Measurements from ENCODE around the gene LEFTY2.
"Not testable (repeated sequence)": the region's sequence is repeated elsewhere in the genome, so short reads cannot be mapped to it uniquely, and the experiment has no call there.

Gene LEFTY2

DNA sequence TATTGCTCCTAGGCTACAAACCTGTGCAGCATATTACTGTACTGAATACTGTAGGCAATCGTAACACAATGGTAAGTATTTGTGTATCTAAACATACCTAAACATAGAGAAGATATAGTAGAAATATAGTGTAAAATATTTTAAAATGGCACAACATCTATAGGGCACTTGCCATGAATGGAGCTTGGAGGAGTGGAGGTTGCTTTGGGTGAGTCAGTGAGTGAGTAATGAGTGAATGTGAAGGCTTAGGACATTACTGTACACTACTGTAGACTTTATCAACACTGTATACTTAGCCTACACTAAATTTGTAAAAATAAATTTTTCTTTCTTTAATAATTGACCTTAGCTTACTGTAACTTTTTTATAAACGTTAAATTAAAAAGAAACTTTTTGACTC is 7.9 kb downstream of the LEFTY2 start:
- no peak overlapping the region for H3K27ac ChIP-seq (ENCODE audit: low read depth, low read length, poor library complexity, severe bottlenecking)
- H3K79me2 ChIP-seq (ENCODE audit: insufficient read depth, low read length): no peaks in the 10 kb centered on the region
- no peaks in the 10 kb centered on the region for H3K36me3 ChIP-seq (ENCODE audit: insufficient read depth, low read length)
- H2AFZ ChIP-seq (ENCODE audit: low read length): no peak overlapping the region
- TF ChIP-seq, protein P1, sequence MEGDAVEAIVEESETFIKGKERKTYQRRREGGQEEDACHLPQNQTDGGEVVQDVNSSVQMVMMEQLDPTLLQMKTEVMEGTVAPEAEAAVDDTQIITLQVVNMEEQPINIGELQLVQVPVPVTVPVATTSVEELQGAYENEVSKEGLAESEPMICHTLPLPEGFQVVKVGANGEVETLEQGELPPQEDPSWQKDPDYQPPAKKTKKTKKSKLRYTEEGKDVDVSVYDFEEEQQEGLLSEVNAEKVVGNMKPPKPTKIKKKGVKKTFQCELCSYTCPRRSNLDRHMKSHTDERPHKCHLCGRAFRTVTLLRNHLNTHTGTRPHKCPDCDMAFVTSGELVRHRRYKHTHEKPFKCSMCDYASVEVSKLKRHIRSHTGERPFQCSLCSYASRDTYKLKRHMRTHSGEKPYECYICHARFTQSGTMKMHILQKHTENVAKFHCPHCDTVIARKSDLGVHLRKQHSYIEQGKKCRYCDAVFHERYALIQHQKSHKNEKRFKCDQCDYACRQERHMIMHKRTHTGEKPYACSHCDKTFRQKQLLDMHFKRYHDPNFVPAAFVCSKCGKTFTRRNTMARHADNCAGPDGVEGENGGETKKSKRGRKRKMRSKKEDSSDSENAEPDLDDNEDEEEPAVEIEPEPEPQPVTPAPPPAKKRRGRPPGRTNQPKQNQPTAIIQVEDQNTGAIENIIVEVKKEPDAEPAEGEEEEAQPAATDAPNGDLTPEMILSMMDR (IDR thresholded peaks at IDR 0.05; ENCODE audit: low read length): no peak
- no peak for TF ChIP-seq EZH2 (IDR thresholded peaks at IDR 0.05; ENCODE audit: borderline replicate concordance, low read length)
- no peak overlapping the region for H3K4me3 ChIP-seq (ENCODE audit: low read depth, low read length, poor library complexity, severe bottlenecking)
- H3K9me2 ChIP-seq (ENCODE audit: low read depth, low read length): no peaks in the 10 kb centered on the region
- H4K20me1 ChIP-seq (ENCODE audit: insufficient read depth, low read length): no peaks in the 10 kb centered on the region
- H3K4me1 ChIP-seq (ENCODE audit: insufficient read depth, low read length, severe bottlenecking): peaks cover 16% of the 10 kb centered on the region
- H3K4me2 ChIP-seq (ENCODE audit: low read length): no peak overlapping the region
- no peak overlapping the region for H3K9ac ChIP-seq (ENCODE audit: low read length)
- H3K9me3 ChIP-seq (ENCODE audit: low read length): no peaks in the 10 kb centered on the region
- no peaks in the 10 kb centered on the region for H3K27me3 ChIP-seq (ENCODE audit: insufficient read depth, low read length)
- H3F3A ChIP-seq (ENCODE audit: insufficient read depth, low read length): no peaks in the 10 kb centered on the region

DNA sequence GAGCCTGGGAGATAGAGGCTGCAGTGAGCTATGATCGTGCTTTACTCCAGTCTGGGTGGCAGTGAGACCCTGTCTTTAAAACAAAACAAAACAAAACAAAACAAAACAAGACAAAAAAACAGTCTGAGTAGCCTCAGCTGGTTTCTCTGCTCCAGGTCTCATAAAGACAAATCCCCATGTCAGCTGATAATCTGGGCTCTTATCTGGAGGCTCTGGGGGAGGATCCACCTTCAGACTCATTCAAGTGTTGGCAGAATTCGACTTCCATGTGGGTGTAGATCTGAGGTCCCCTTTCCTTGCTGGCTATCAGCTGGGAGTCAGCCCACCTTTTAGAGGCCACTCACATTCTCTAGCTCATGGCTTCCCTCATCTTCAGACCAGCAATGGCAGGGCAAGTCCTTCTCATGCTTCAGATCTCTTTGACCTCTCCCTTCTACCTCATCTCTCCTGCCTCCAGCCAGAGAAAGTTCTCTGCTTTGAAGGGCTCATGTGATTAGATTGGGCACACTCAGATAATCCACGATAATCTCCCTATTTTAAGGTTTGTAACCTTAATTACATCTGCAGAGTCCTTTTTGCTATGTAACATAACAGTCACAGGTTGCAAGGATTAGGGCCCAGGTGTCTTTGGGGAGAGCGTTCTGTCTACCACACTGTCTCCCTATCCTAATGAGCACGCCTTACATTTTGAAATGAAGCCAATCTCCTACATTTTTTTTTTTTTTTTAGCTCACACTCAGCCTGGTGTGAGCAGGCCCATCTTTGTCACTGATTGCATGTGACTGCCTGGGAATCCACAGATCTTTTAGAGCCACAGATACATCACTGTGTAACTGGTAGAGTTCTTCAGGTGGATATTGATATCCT is 9.5 kb downstream of the LEFTY2 start:
- Histone ChIP-seq H3K36me3 (ENCODE audit: insufficient read depth, low read length) (no peaks in the 10 kb centered on the region), H3K4me2 (ENCODE audit: low read length) (no peak overlapping the region), H3K27me3 (ENCODE audit: insufficient read depth, low read length) (no peaks in the 10 kb centered on the region), H2AFZ (ENCODE audit: low read length) (no peak overlapping the region), H3K9me3 (ENCODE audit: low read length) (no peaks in the 10 kb centered on the region), H3K9ac (ENCODE audit: low read length) (no peak overlapping the region), H3K27ac (ENCODE audit: low read depth, low read length, poor library complexity, severe bottlenecking) (no peak overlapping the region), H4K20me1 (ENCODE audit: insufficient read depth, low read length) (no peaks in the 10 kb centered on the region), H3K4me3 (ENCODE audit: low read depth, low read length, poor library complexity, severe bottlenecking) (no peak overlapping the region), H3K9me2 (ENCODE audit: low read depth, low read length) (no peaks in the 10 kb centered on the region), H3K4me1 (ENCODE audit: insufficient read depth, low read length, severe bottlenecking) (peaks cover 20% of the 10 kb centered on the region), H3F3A (ENCODE audit: insufficient read depth, low read length) (no peaks in the 10 kb centered on the region), H3K79me2 (ENCODE audit: insufficient read depth, low read length) (no peaks in the 10 kb centered on the region)
- TF ChIP-seq, protein P1 (IDR thresholded peaks at IDR 0.05; ENCODE audit: low read length): no peak
- TF ChIP-seq EZH2 (IDR thresholded peaks at IDR 0.05; ENCODE audit: borderline replicate concordance, low read length): no peak

DNA sequence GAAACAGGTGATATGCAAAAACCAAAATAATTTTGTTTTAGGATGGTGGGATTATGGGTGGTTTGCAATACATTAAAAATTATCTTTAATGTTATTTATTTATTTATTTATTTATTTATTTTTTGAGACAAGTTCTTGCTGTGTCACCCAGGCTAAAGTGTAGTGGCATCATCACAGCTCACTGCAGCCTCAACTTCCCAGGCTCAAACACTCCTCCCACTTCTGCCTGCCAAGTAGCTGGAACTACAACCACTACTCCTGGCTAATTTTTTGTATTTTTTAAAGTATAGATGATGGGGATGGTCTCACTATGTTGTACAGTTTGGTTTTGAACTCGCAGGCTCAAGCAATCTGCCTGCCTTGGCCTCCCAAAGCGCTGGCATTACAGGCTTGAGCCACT is 10.5 kb downstream of the LEFTY2 start:
- H3K4me2 ChIP-seq (ENCODE audit: low read length): no peak overlapping the region
- no peaks in the 10 kb centered on the region for H3K36me3 ChIP-seq (ENCODE audit: insufficient read depth, low read length)
- H3F3A ChIP-seq (ENCODE audit: insufficient read depth, low read length): no peaks in the 10 kb centered on the region
- H3K27ac ChIP-seq (ENCODE audit: low read depth, low read length, poor library complexity, severe bottlenecking): no peak overlapping the region
- no peaks in the 10 kb centered on the region for H4K20me1 ChIP-seq (ENCODE audit: insufficient read depth, low read length)
- H2AFZ ChIP-seq (ENCODE audit: low read length): no peak overlapping the region
- H3K9ac ChIP-seq (ENCODE audit: low read length): no peak overlapping the region
- TF ChIP-seq EZH2 (IDR thresholded peaks at IDR 0.05; ENCODE audit: borderline replicate concordance, low read length): no peak
- TF ChIP-seq, protein P1 (IDR thresholded peaks at IDR 0.05; ENCODE audit: low read length): no peak
- H3K27me3 ChIP-seq (ENCODE audit: insufficient read depth, low read length): no peaks in the 10 kb centered on the region
- peaks cover 18% of the 10 kb centered on the region for H3K4me1 ChIP-seq (ENCODE audit: insufficient read depth, low read length, severe bottlenecking)
- H3K9me2 ChIP-seq (ENCODE audit: low read depth, low read length): no peaks in the 10 kb centered on the region
- H3K9me3 ChIP-seq (ENCODE audit: low read length): no peaks in the 10 kb centered on the region
- no peaks in the 10 kb centered on the region for H3K79me2 ChIP-seq (ENCODE audit: insufficient read depth, low read length)
- no peak overlapping the region for H3K4me3 ChIP-seq (ENCODE audit: low read depth, low read length, poor library complexity, severe bottlenecking)

DNA sequence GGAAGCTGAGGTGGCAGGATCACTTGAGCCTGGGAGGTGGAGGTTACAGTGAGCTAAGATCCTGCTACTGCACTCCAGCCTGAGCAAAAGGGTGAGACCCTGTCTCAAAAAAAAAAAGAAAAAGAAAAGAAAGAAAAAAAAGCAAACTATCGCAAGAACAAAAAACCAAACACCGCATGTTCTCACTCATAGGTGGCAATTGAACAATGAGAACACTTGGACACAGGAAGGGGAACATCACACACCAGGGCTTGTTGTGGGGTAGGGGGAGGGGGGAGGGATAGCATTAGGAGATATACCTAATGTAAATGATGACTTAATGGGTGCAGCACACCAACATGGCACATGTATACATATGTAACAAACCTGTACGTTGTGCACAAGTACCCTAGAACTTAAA is 11.6 kb downstream of the LEFTY2 start:
- H3K9me2 ChIP-seq (ENCODE audit: low read depth, low read length); H3K79me2 ChIP-seq (ENCODE audit: insufficient read depth, low read length); H3K9ac ChIP-seq (ENCODE audit: low read length): not testable (repeated sequence)

More for the DNA sequence above, 11.6 kb downstream of the LEFTY2 start:
- not testable (repeated sequence) for H3K36me3 ChIP-seq (ENCODE audit: insufficient read depth, low read length); H3F3A ChIP-seq (ENCODE audit: insufficient read depth, low read length); H3K4me2 ChIP-seq (ENCODE audit: low read length); H2AFZ ChIP-seq (ENCODE audit: low read length); H3K4me3 ChIP-seq (ENCODE audit: low read depth, low read length, poor library complexity, severe bottlenecking); H4K20me1 ChIP-seq (ENCODE audit: insufficient read depth, low read length); H3K27ac ChIP-seq (ENCODE audit: low read depth, low read length, poor library complexity, severe bottlenecking); H3K9me3 ChIP-seq (ENCODE audit: low read length); H3K27me3 ChIP-seq (ENCODE audit: insufficient read depth, low read length)
- H3K4me1 ChIP-seq (ENCODE audit: insufficient read depth, low read length, severe bottlenecking): peaks cover 26% of the 10 kb centered on the region

All from OCI-LY1 (cell line).